H9 (cell line): ENCODE measurements around the gene MYO1D. TPM values are rescaled to one million over a fixed set of nuclear protein-coding genes. Genes with fewer than 3 reads are reported as not detected.
A peak's percentile ranks its signal among the peaks of the same experiment; 100 is the strongest.

Source experiments
- DNase-seq: peaks from one replicate; pipeline ENCODE4 v3.0.0-alpha.2; 2017
- H2AFZ ChIP-seq: one replicate; pipeline ENCODE4 v1.6.1; 2013; ENCODE audit warnings: mild to moderate bottlenecking, low read length, control low read depth, moderate library complexity
- H2AK5ac ChIP-seq: 2 replicates; pipeline ENCODE4 v1.6.1; 2013; ENCODE audit warnings: low read length, control low read depth, mixed read lengths; ENCODE audit not compliant: insufficient read length
- H2BK120ac ChIP-seq: one replicate; pipeline ENCODE4 v1.6.1; 2013; ENCODE audit warnings: low read depth, mild to moderate bottlenecking, low read length, control low read depth, inconsistent platforms; ENCODE audit not compliant: poor library complexity, severe bottlenecking
- H2BK12ac ChIP-seq: 2 replicates; pipeline ENCODE4 v1.6.1; 2013; ENCODE audit warnings: low read length, control low read depth, mixed read lengths, low read depth; ENCODE audit not compliant: insufficient read length
- H2BK15ac ChIP-seq: 2 replicates; pipeline ENCODE4 v1.6.1; 2013; ENCODE audit warnings: low read depth, low read length, control low read depth
- H2BK20ac ChIP-seq: one replicate; pipeline ENCODE4 v1.6.1; 2013; ENCODE audit warnings: low read depth, mild to moderate bottlenecking, low read length, control low read depth, inconsistent platforms; ENCODE audit not compliant: poor library complexity, severe bottlenecking
- H2BK5ac ChIP-seq: 2 replicates; pipeline ENCODE4 v1.6.1; 2013; ENCODE audit warnings: low read length, control low read depth, mixed read lengths; ENCODE audit not compliant: insufficient read length
- H3K14ac ChIP-seq: 2 replicates; pipeline ENCODE4 v1.6.1; 2013; ENCODE audit warnings: low read length, control low read depth; ENCODE audit not compliant: insufficient read depth
- H3K18ac ChIP-seq: 2 replicates; pipeline ENCODE4 v1.6.1; 2013; ENCODE audit warnings: low read depth, mild to moderate bottlenecking, mixed read lengths, low read length, control low read depth; ENCODE audit not compliant: insufficient read length
- H3K23ac ChIP-seq: 2 replicates; pipeline ENCODE4 v1.6.1; 2013; ENCODE audit warnings: low read length, control low read depth, mixed read lengths, low read depth; ENCODE audit not compliant: insufficient read length
- H3K23me2 ChIP-seq: 2 replicates; pipeline ENCODE4 v1.6.1; 2013; ENCODE audit warnings: low read depth, mild to moderate bottlenecking, mixed read lengths, low read length, control low read depth; ENCODE audit not compliant: insufficient read length, poor library complexity, severe bottlenecking
- H3K27ac ChIP-seq: 2 replicates; pipeline ENCODE4 v1.5.1; 2013; ENCODE audit warnings: low read length, control low read depth, mixed read lengths, low read depth; ENCODE audit not compliant: insufficient read length
- H3K27me3 ChIP-seq: 2 replicates; pipeline ENCODE4 v1.6.1; 2013; ENCODE audit warnings: low read length, control low read depth, inconsistent platforms; ENCODE audit not compliant: insufficient read depth
- H3K4ac ChIP-seq: 2 replicates; pipeline ENCODE4 v1.6.1; 2013; ENCODE audit warnings: low read depth, mild to moderate bottlenecking, control low read depth, inconsistent platforms, low read length, moderate library complexity
- H3K4me1 ChIP-seq: 2 replicates; pipeline ENCODE4 v1.6.1; 2013; ENCODE audit warnings: low read length, control low read depth, inconsistent platforms; ENCODE audit not compliant: insufficient read depth
- H3K4me2 ChIP-seq: 2 replicates; pipeline ENCODE4 v1.6.1; 2013; ENCODE audit warnings: low read length, control low read depth, mixed read lengths; ENCODE audit not compliant: insufficient read length, insufficient read depth
- H3K56ac ChIP-seq: 2 replicates; pipeline ENCODE4 v1.6.1; 2013; ENCODE audit warnings: low read depth, mild to moderate bottlenecking, mixed read lengths, low read length, control low read depth; ENCODE audit not compliant: insufficient read length
- H3K79me1 ChIP-seq: 2 replicates; pipeline ENCODE4 v1.6.1; 2013; ENCODE audit warnings: low read depth, mild to moderate bottlenecking, moderate library complexity, low read length, control low read depth, inconsistent platforms; ENCODE audit not compliant: insufficient read depth, poor library complexity, severe bottlenecking
- H3K79me2 ChIP-seq: 2 replicates; pipeline ENCODE4 v1.6.1; 2013; ENCODE audit warnings: low read length, control low read depth, inconsistent platforms; ENCODE audit not compliant: insufficient read depth
- H3K9ac ChIP-seq: 2 replicates; pipeline ENCODE4 v1.6.1; 2013; ENCODE audit warnings: low read length, control low read depth, mixed read lengths; ENCODE audit not compliant: insufficient read length; ENCODE audit errors: extremely low read depth
- H3K9me3 ChIP-seq: one replicate; pipeline ENCODE4 v1.6.1; 2013; ENCODE audit warnings: low read depth, low read length, inconsistent platforms; ENCODE audit not compliant: control insufficient read depth
- H3T11ph ChIP-seq: one replicate; pipeline ENCODE4 v1.6.1; 2013; ENCODE audit warnings: mild to moderate bottlenecking, low read length, control low read depth, inconsistent platforms
- H4K20me1 ChIP-seq: one replicate; pipeline ENCODE4 v1.6.1; 2013; ENCODE audit not compliant: control insufficient read depth, insufficient read length, insufficient read depth
- H4K5ac ChIP-seq: 2 replicates; pipeline ENCODE4 v1.6.1; 2013; ENCODE audit warnings: low read depth, mild to moderate bottlenecking, mixed read lengths, low read length, control low read depth; ENCODE audit not compliant: insufficient read length
- H4K8ac ChIP-seq: replicated peaks from 2 replicates; pipeline ENCODE4 v1.6.1; 2013; ENCODE audit warnings: low read length, control low read depth, mixed read lengths, low read depth; ENCODE audit not compliant: insufficient read length
- H4K91ac ChIP-seq: 2 replicates; pipeline ENCODE4 v1.6.1; 2013; ENCODE audit warnings: low read depth, mild to moderate bottlenecking, moderate library complexity, mixed read lengths, low read length, control low read depth; ENCODE audit not compliant: insufficient read length
- H3K27ac Mint-ChIP-seq, 3 experiments: 2 replicates in 2 of 3; 3 replicates in 1 of 3; pipeline ENCODE4 v1.8.0; 2020 to 2021; ENCODE audit warnings: mixed read lengths in 3 of 3, mild to moderate bottlenecking in 1 of 3, moderate library complexity in 1 of 3
- H3K27me3 Mint-ChIP-seq: 2 replicates; pipeline ENCODE4 v1.8.0; 2021; ENCODE audit warnings: low read depth, mild to moderate bottlenecking, moderate library complexity, mixed read lengths
- H3K36me3 Mint-ChIP-seq, 3 experiments: 2 replicates in 2 of 3; 3 replicates in 1 of 3; pipeline ENCODE4 v1.8.0; 2020 to 2021; ENCODE audit warnings: low read depth in 3 of 3, mixed read lengths in 3 of 3; ENCODE audit not compliant: insufficient read depth in 1 of 3
- H3K4me1 Mint-ChIP-seq, 2 experiments: 2 replicates each; pipeline ENCODE4 v1.8.0; 2020; ENCODE audit warnings: mixed read lengths in 2 of 2
- H3K4me3 Mint-ChIP-seq, 2 experiments: 2 replicates in 1 of 2; 3 replicates in 1 of 2; pipeline ENCODE4 v1.8.0; 2020 to 2021; ENCODE audit warnings: mild to moderate bottlenecking in 2 of 2, mixed read lengths in 2 of 2, moderate library complexity in 1 of 2
- H3K9me3 Mint-ChIP-seq, 2 experiments: 2 replicates in 1 of 2; 3 replicates in 1 of 2; pipeline ENCODE4 v1.8.0; 2020; ENCODE audit warnings: mild to moderate bottlenecking in 2 of 2, mixed read lengths in 2 of 2, moderate library complexity in 1 of 2
- CTCF ChIP-seq: fragments of 200-600 bp; sonication (generic); conservative IDR thresholded peaks from 3 replicates; pipeline ENCODE4 v1.8.0; 2021; ENCODE audit warnings: antibody characterized with exemption, mild to moderate bottlenecking
- WGBS: extraction: QIAGEN DNeasy Blood & Tissue Kit; methylation state at CpG from one replicate; pipeline ENCODE4 v1.1.7; 2013; ENCODE audit warnings: missing lambda C conversion rate, low lambda C conversion rate, mixed read lengths; ENCODE audit not compliant: insufficient read length; ENCODE audit errors: extremely low coverage; 5-methylcytosine and 5-hydroxymethylcytosine counted together
- total RNA-seq: library from RNA; stranded (reverse); gene quantifications from 2 replicates; pipeline ENCODE4 v1.2.1, GENCODE V29; 2021

Gene MYO1D
- total RNA-seq, 1 experiment from 2014 or later = 19.0 TPM

DNA sequence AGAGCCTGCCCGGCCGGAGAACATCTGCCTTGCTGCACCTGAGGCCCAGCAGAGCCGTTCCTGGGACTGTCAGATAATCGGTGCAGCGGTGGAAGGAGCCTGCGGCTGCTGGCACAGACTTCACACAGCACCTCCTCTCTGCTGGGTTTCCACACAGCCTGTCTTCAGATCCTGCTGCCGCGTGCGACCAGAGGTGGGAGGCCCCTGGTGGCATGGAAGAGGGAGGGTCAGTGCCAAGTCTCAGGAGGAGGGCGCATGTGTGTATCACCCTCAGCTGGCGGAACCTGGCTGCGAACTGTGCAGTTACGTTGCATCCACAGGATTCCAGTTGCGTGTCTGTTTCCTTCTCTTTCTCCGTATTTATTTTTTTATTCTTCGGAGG, 386.8 kb downstream of the MYO1D start:
- Mint-ChIP-seq H3K9me3 (no peaks in the 10 kb centered on the region; a peak in 1 of 5 replicates), H3K27me3 (no peaks in the 10 kb centered on the region; the same call in 1 of the 2 replicates), H3K4me3 (peak overlapping the region in 1 of 2 experiments; percentile 35; a peak in 2 of 5 replicates), H3K27ac (0 out of 7 replicates have a peak overlapping the region, but pooled peaks of 1 of the 3 experiments have one; percentile 72), H3K36me3 (peaks cover 15 to 27% (median 23%) of the 10 kb centered on the region in 3 experiments), H3K4me1 (peaks cover 47 to 60% of the 10 kb centered on the region in 2 experiments)
- Histone ChIP-seq H4K20me1 (no peaks in the 10 kb centered on the region), H4K5ac (no peak overlapping the region), H2AK5ac (no peak overlapping the region), H3K4me1 (peaks cover 5% of the 10 kb centered on the region; the same call in 1 of the 2 replicates), H3K23me2 (peaks cover 12% of the 10 kb centered on the region), H2BK120ac (no peak overlapping the region), H3K79me1 (peaks cover 3% of the 10 kb centered on the region), H4K91ac (no peak overlapping the region), H3K18ac (no peak overlapping the region), H2BK5ac (no peak overlapping the region), H3K27me3 (no peaks in the 10 kb centered on the region), H2AFZ (no peak overlapping the region), H3T11ph (no peak overlapping the region), H3K23ac (no peak overlapping the region), H3K27ac (no peak overlapping the region), H4K8ac (no peak overlapping the region), H3K9ac (no peak overlapping the region), H3K4ac (no peak overlapping the region), H2BK12ac (no peak overlapping the region), H3K56ac (no peak overlapping the region), H3K79me2 (no peaks in the 10 kb centered on the region), H2BK15ac (no peak overlapping the region), H3K9me3 (no peaks in the 10 kb centered on the region), H3K14ac (no peak overlapping the region), H3K4me2 (no peak overlapping the region), H2BK20ac (no peak overlapping the region)
- TF ChIP-seq CTCF = no peak; the same call in 2 of the 3 replicates
- no CpG with 5 or more reads among the region's 16 CpGs for WGBS
- DNase-seq = peak; percentile 58
